Thymus (tissue), 11 donors: ENCODE measurements around the gene RAB15. TPM values are rescaled to one million over a fixed set of nuclear protein-coding genes. Genes with fewer than 3 reads are reported as not detected.
A peak's percentile ranks its signal among the peaks of the same experiment; 100 is the strongest.

Source experiments
- DNase-seq, 9 donors: peaks; one replicate each; pipeline ENCODE4 v3.0.0-alpha.2; 2013; ENCODE audit warnings: low spot score in 9 of 9, low read depth in 6 of 9, missing footprints in 1 of 9
- H3K27ac ChIP-seq, 2 donors: one replicate each; pipeline ENCODE4 v1.5.1; 2013; ENCODE audit warnings: control low read depth in 1 of 2, low read depth in 1 of 2, low read length in 1 of 2, mild to moderate bottlenecking in 1 of 2, moderate library complexity in 1 of 2
- H3K27me3 ChIP-seq, 2 donors: one replicate each; pipeline ENCODE4 v1.5.1; 2013; ENCODE audit warnings: low read length in 1 of 2; ENCODE audit not compliant: control insufficient read depth in 2 of 2, insufficient read depth in 1 of 2
- H3K36me3 ChIP-seq, 2 donors: one replicate each; pipeline ENCODE4 v1.5.1; 2013; ENCODE audit warnings: low read length in 1 of 2, mild to moderate bottlenecking in 1 of 2, moderate library complexity in 1 of 2; ENCODE audit not compliant: control insufficient read depth in 2 of 2, insufficient read depth in 2 of 2
- H3K4me1 ChIP-seq, 2 donors: one replicate each; pipeline ENCODE4 v1.5.1; 2013; ENCODE audit warnings: low read length in 2 of 2; ENCODE audit not compliant: control insufficient read depth in 2 of 2, insufficient read depth in 2 of 2
- H3K4me3 ChIP-seq, 2 donors: one replicate each; pipeline ENCODE4 v1.5.1; 2013; ENCODE audit warnings: low read length in 2 of 2, control low read depth in 1 of 2, mild to moderate bottlenecking in 1 of 2
- H3K9me3 ChIP-seq, 2 donors: one replicate each; pipeline ENCODE4 v1.5.1; 2013; ENCODE audit warnings: low read length in 1 of 2, mild to moderate bottlenecking in 1 of 2; ENCODE audit not compliant: control insufficient read depth in 2 of 2, insufficient read depth in 1 of 2
- WGBS: extraction: QIAGEN DNeasy Blood & Tissue Kit; methylation state at CpG from one replicate; pipeline ENCODE4 v1.1.7; 2013; 5-methylcytosine and 5-hydroxymethylcytosine counted together
- polyA plus RNA-seq: library from polyadenylated mRNA; stranded (reverse); fragments of 200-250 nt; gene quantifications from one replicate; pipeline ENCODE4 v1.2.3, GENCODE V29; 2013
- total RNA-seq: library from RNA; stranded (reverse); fragments of 120-200 nt; gene quantifications from one replicate; pipeline ENCODE4 v1.2.4, GENCODE V29; 2013
- donor health status: healthy.

RAB15 gene
- total and polyA plus RNA-seq, 2 donors: 6.8 to 8.8 TPM

DNA sequence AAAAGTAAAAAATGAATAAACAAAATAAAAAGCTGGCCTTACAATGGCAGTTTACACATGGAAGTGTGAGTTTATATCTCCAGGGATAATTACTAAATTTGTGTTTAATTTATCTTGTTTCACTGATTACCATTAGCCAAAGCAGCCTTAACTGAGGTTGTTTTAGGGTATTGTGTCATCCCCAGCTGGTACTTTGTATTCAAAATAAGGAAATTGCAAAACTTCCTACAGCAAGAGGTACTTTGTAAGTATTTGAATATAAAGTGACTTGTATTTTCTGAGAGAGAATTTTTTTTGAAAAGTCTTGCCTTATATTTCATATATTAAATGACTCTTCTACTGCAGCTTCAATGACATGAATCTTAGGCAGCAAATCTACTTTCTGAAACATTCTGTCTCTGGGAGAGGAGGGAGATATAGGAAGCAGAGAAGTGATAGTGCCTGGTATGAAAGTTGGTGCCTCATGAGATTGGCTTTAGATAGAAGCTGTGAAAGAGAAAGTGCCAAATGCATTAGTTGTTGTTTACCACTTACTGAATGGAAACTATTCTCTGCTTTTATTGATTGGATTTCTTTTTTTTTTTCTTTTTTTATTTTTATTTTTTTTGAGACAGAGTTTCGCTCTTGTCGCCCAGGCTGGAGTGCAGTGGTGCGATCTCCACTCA lies 21.3 kb upstream of the RAB15 start:
- H3K27ac ChIP-seq: no peak overlapping the region
- H3K36me3 ChIP-seq: peaks cover 2% of the 10 kb centered on the region in 2 donors
- H3K9me3 ChIP-seq: no peaks in the 10 kb centered on the region
- no peak for DNase-seq
- H3K4me1 ChIP-seq: peaks cover 9 to 16% of the 10 kb centered on the region in 2 donors
- 99% methylated on average over 3 of the region's 3 CpGs for WGBS
- no peaks in the 10 kb centered on the region for H3K27me3 ChIP-seq
- H3K4me3 ChIP-seq: no peak overlapping the region

DNA sequence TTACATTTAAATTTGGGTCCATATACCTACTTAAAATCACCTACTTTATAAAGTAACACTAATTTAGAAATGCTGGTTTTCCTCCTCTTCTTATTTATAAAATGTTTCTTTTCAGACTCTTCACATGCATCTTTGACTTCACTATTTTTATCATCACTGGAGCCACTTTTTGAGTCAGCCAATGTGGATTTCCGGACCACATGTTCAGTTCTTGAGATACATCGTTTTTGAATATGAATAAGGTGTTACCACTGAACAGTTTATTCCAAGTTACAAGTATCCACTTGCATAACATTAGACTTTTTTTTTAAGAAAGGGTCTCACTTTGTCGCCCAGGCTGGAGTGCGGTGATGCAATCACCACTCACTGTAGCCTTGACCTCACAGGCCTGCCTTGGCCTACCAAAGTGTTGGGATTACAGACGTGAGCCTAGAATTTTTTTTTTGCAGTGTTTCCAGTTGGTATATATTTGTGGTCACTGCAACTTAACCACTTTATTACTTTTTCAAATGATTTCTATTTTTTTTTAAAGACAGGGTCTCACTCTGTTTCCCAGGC lies 20.3 kb upstream of the RAB15 start:
- WGBS: 94% methylated on average over 5 of the region's 5 CpGs
- peaks cover 9 to 21% of the 10 kb centered on the region in 2 donors for H3K4me1 ChIP-seq
- no peak overlapping the region for H3K27ac ChIP-seq
- H3K4me3 ChIP-seq: no peak overlapping the region
- H3K27me3 ChIP-seq: no peaks in the 10 kb centered on the region
- no peak for DNase-seq
- peaks cover 2% of the 10 kb centered on the region in 2 donors for H3K36me3 ChIP-seq
- H3K9me3 ChIP-seq: no peaks in the 10 kb centered on the region

DNA sequence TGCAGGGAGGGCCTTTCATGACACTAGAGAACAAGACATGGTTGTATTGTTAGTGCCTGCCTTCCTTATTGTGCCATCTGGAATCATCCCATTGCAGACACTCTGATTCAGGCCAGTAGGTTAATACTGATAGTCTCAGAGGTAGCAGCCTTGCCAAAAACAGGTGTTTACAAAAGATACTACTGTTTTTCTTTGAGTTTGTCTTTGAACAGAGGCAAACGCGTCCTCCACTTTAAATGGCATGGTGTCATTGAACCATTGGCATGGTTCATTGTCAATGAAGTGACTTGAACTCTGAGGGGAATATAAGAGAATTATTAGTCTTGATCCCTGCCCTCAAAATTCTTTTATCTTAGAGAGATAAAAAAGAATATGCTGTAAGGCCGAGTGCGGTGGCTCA lies 18.8 kb upstream of the RAB15 start:
- peaks cover 0 to 2% of the 10 kb centered on the region in 2 donors for H3K36me3 ChIP-seq
- H3K4me3 ChIP-seq: no peak overlapping the region
- H3K9me3 ChIP-seq: no peaks in the 10 kb centered on the region
- DNase-seq: no peak
- peaks cover 11 to 26% of the 10 kb centered on the region in 2 donors for H3K4me1 ChIP-seq
- 96% methylated on average over 4 of the region's 4 CpGs for WGBS
- H3K27me3 ChIP-seq: no peaks in the 10 kb centered on the region
- peak overlapping the region in 1 of 2 donors; percentile 62 for H3K27ac ChIP-seq

DNA sequence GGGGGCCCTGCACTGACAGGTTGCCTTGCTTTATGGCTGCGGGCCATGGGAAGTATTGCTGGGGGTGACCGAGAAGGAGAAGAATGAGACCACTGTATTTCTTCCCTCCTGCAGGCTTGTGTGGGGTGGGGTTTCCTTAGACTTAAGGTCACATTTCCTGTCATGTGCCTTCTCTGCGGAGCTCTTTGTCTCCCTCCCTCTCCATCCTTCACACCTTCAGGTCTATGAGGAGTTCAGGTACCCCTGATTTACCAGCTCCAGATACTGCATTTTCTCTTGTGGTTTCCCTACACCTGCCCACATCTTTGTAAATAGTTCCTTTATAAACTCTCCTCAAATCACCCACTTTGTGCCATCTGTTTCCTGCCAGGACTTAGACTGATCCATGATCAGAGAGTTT lies 18.2 kb upstream of the RAB15 start:
- no peak overlapping the region for H3K4me3 ChIP-seq
- WGBS: 7% methylated on average over 3 of the region's 3 CpGs
- peaks cover 0 to 3% of the 10 kb centered on the region in 2 donors for H3K27me3 ChIP-seq
- peaks cover 0 to 2% of the 10 kb centered on the region in 2 donors for H3K36me3 ChIP-seq
- peaks cover 11 to 26% of the 10 kb centered on the region in 2 donors for H3K4me1 ChIP-seq
- DNase-seq: peak in 5 of 9 donors; percentile 35 to 69 (median 45)
- peak overlapping the region; percentile 81 to 88 for H3K27ac ChIP-seq
- H3K9me3 ChIP-seq: no peaks in the 10 kb centered on the region

DNA sequence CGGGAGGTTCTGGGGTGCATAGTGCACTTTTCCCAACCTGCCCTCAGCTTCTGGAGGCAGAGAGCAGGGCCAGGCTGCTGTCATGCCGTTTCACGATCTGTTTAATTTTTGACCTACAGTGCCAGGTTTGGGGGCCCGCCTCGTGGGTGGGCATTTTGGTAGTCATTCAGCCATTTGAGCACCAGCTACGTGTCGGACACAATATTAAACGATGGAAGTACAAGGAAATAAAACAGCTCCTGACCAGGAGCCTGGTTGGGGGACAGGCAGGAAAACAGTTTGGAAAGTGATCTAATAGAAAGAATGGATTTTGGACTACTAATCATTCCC lies 15.3 kb upstream of the RAB15 start:
- H3K36me3 ChIP-seq: no peaks in the 10 kb centered on the region
- 2% methylated on average over 8 of the region's 8 CpGs for WGBS
- peaks cover 0 to 6% of the 10 kb centered on the region in 2 donors for H3K27me3 ChIP-seq
- H3K4me3 ChIP-seq: peak overlapping the region; percentile 83 to 94
- no peaks in the 10 kb centered on the region for H3K9me3 ChIP-seq
- H3K27ac ChIP-seq: peak overlapping the region; percentile 94 to 96
- peaks cover 11 to 29% of the 10 kb centered on the region in 2 donors for H3K4me1 ChIP-seq
- no peak for DNase-seq

DNA sequence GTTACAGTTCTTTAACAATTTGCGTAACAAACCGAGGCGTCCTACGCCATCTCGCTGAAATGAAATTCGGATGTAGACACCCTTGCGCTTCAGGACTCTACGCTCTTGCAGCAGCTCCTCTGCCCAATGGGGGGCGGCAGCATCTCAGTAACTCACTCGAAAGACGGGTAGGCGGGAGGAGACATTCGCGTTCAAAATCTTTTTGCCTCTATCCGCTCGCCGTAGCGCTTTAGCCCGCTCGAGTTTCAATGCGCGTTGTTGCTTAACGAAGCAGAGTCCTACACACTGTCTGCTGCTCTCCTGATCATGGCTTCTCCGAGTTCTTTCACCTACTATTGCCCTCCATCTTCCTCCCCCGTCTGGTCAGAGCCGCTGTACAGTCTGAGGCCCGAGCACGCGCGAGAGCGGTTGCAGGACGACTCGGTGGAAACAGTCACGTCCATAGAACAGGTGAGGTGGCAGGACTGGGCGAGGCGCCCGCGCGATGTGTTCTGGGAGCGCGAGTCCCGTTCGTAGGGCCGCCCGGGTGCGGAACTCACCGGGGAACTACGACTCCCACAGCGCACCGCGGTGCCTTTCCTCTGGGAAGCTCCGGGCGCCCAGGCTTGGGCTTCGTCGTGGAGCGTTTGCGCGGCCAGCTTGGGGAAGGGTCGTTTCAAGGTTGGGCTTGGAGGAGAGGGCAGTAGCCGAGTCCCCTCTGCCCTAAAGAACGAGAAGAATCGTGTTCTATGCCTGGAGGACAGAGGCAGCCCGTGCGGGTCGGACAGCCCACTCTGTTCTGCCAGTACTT lies 14.7 kb upstream of the RAB15 start, which contains the start of gene FNTB:
FNTB (plus strand) TSS at position 248 of the 790 bp plus-strand sequence; CDS start at position 307, 59 bp downstream.
- H3K27ac ChIP-seq: peak within 1 kb of the TSS; percentile 94 to 96
- DNase-seq: peak; percentile 94 to 100 (median 97)
- peaks cover 0 to 6% of the 10 kb centered on the region in 2 donors for H3K27me3 ChIP-seq
- H3K4me3 ChIP-seq: peak within 1 kb of the TSS; percentile 83 to 94
- H3K4me1 ChIP-seq: peaks cover 11 to 29% of the 10 kb centered on the region in 2 donors
- under 1% methylated on average over 65 of the region's 65 CpGs for WGBS
- no peaks in the 10 kb centered on the region for H3K9me3 ChIP-seq
- H3K36me3 ChIP-seq: no peaks in the 10 kb centered on the region

DNA sequence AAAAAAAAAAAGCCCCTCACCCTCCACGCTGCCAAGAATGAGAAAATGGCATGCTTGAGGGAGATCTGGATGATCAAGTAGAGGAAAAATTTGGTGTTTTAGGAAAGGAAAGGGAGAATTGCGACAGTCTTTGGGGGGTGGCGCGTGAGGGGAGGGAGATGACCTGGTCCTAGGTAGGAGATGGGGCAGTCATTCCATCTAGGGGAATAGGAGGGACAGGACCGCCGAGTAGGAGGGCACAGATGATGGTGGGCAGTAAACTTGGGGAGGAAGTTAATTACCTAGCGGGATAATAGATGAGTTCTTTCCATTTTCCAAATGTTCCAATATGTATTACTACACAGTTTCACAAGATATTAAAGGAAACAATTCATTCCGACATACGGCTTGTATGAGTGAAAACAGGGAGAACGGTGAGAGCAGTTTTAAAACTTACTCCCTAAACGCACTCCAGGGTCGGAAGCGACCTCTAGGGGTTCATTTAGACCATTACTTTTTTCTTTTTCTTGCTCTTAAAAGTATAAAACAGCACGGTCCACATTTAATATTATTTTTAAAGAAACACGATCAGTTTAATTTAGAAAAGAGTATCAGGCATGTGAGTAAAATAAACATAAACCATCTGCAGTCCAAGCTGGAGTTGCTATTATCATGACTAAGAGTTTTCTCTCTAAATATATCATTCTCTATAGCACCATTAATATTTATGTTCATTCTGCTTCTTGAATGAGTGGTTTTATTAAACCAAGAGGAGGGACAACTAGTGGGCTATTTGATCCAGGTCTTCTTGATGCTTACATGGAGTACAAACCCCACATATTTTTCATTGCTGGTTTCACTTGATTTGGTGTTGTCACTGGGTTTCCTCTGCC lies 11.5 kb upstream of the RAB15 start:
- no peaks in the 10 kb centered on the region for H3K36me3 ChIP-seq
- H3K27ac ChIP-seq: no peak overlapping the region
- H3K4me3 ChIP-seq: no peak overlapping the region
- WGBS: 9% methylated on average over 15 of the region's 15 CpGs
- DNase-seq: peak in 6 of 9 donors; percentile 39 to 77 (median 58)
- peaks cover 2 to 13% of the 10 kb centered on the region in 2 donors for H3K4me1 ChIP-seq
- no peaks in the 10 kb centered on the region for H3K9me3 ChIP-seq
- H3K27me3 ChIP-seq: peaks cover 0 to 11% of the 10 kb centered on the region in 2 donors

DNA sequence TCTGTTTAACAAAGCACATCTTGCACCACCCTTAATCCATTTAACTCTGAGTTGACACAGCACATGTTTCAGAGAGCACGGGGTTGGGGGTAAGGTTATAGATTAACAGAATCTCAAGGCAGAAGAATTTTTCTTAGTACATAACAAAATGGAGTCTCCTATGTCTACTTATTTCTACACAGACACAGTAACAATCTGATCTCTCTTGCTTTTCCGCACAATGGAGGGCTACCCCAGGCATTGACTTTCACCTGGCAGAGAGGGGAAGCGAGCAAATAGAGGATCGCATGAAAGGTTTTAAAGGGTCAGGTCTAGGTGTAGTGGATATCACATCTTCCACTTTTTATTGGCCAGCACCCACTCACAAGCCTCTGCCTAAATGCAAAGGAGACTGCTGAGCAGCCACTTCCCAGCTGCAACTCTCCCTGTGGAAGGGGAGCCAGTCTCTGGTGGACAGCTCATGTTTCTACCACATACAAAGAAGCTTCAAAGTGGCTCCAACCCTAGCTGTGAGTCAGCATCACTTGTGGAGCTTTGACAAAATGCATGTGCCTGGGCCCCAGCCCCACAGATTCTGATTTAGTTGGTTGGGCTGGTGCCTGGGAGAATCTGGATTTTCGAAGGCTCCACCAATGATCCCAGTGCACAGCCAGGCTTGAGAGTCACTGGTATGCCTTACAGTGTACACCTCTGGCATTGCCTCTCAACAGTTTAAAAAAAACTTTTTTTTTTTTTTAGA lies 7.4 kb upstream of the RAB15 start:
- no peak overlapping the region for H3K27ac ChIP-seq
- no peak for DNase-seq
- H3K36me3 ChIP-seq: no peaks in the 10 kb centered on the region
- H3K27me3 ChIP-seq: peaks cover 0 to 22% of the 10 kb centered on the region in 2 donors
- no peak overlapping the region for H3K4me3 ChIP-seq
- WGBS: 90% methylated on average over 5 of the region's 5 CpGs
- H3K4me1 ChIP-seq: peaks cover 0 to 3% of the 10 kb centered on the region in 2 donors
- H3K9me3 ChIP-seq: no peaks in the 10 kb centered on the region
